Left kidney (tissue), 2 donors: ENCODE measurements around the gene SLC33A1. TPM values are rescaled to one million over a fixed set of nuclear protein-coding genes. Genes with fewer than 3 reads are reported as not detected.

Source experiments
- DNase-seq: peaks from one replicate; pipeline ENCODE4 v3.0.0-alpha.2; 2013
- polyA plus RNA-seq: library from polyadenylated mRNA; unstranded; fragments of 120-200 nt; gene quantifications from one replicate; pipeline ENCODE4 v1.2.1, GENCODE V29; 2013; ENCODE audit not compliant: insufficient read length

The SLC33A1 gene
- polyA plus RNA-seq, 1 donor, result 50.3 TPM

DNA sequence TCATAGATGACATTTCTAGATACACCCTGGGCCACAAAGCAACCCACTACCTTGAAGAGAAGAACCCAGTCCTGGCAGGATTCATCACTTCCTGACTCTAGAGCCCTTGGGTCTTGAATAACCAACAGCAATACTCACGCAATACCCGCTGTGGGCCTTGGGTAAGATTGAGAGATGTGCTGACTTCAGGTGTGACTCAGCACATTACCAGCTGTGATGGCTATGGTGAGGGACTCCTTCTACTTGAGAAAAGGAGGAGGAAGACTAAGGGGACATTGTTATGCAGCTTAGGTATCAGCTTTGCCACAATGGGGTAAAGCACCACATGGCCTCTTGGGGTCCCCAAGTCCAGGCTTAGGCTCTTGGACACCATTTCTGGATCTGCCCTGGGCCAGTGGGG, 63.0 kb downstream of the SLC33A1 start:
- no peak for DNase-seq

GRCh38 chr3:155790272-155790925, 63.8 kb downstream of the SLC33A1 start:
- no peak for DNase-seq

GRCh38 chr3:155785662-155786295, 68.4 kb downstream of the SLC33A1 start:
- no peak for DNase-seq

- DNase-seq, result no peak
These were observed 71.8 kb downstream of the SLC33A1 start for GRCh38 chr3:155782390-155782953.

- DNase-seq, result no peak
These were observed 73.9 kb downstream of the SLC33A1 start for GRCh38 chr3:155780291-155780690.

- DNase-seq, result no peak
These were observed 75.8 kb downstream of the SLC33A1 start for GRCh38 chr3:155778462-155778861.

- no peak for DNase-seq
These were observed 81.4 kb downstream of the SLC33A1 start for GRCh38 chr3:155772801-155773200.

DNA sequence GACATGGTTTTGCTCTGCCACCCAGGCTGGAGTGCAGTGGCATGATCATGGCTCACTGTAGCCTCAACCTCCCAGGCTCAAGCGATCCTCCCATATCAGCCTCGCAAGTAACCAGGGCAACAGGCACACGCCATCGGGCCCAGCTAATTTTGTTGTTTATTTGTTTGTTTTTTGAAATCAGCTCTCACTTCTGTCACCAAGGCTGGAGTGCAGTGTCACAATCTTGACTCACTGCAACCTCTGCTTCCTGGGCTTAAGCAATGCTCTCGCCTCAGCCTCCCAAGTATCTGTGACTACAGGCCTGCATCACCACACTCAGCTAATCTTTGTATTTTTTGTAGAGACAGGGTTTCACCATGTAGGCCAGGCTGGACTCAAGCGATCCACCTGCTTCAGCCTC, 83.1 kb downstream of the SLC33A1 start:
- no peak for DNase-seq

Other genes starting within 250 kb of the SLC33A1 start
- 13.6 TPM for gene PLCH1, start 109.4 kb downstream of the SLC33A1 start, polyA plus RNA-seq
- gene C3orf33, start 48.1 kb downstream of the SLC33A1 start, polyA plus RNA-seq, result 13.7 TPM
- gene GMPS, start 16.2 kb upstream of the SLC33A1 start, polyA plus RNA-seq, result 79.1 TPM